ENCODE data around the gene CDYL. TPM values are rescaled to one million over a fixed set of nuclear protein-coding genes. Genes with fewer than 3 reads are reported as not detected.

The CDYL gene
- polyA plus RNA-seq, 1 of the 3 experiments (the other 2 are of a cell fraction), result 13.3 TPM

GRCh38 chr6:4925580-4925979, 149.4 kb downstream of the CDYL start:
- TF ChIP-seq PBX3 (IDR thresholded peaks at IDR 0.05), result no peak
- TF ChIP-seq USF2 (IDR thresholded peaks at IDR 0.05; ENCODE audit: borderline replicate concordance, low read depth, low read length), result no peak
- TF ChIP-seq FOSL2 (IDR thresholded peaks at IDR 0.05; ENCODE audit: borderline replicate concordance, low read depth), result no peak
- no peak for TF ChIP-seq SIN3A (IDR thresholded peaks at IDR 0.05; ENCODE audit: borderline replicate concordance, low read depth, low read length)
- Histone ChIP-seq H2AFZ (ENCODE audit: low read depth) (no peak overlapping the region), H3K4me1 (ENCODE audit: control insufficient read depth in 1 of 2, insufficient read depth in 2 of 2, low read depth in 1 of 2, low read length in 1 of 2) (peaks cover 18 to 20% of the 10 kb centered on the region in 2 experiments; a peak in 3 of 4 replicates), H3K27me3 (ENCODE audit: insufficient read depth) (no peaks in the 10 kb centered on the region), H3K27ac (ENCODE audit: low read depth in 2 of 2, low read length in 1 of 2) (no peak overlapping the region), H3K9me2 (no peaks in the 10 kb centered on the region), H3K4me3 (ENCODE audit: low read depth in 2 of 2, low read length in 1 of 2) (no peak overlapping the region), H3K79me2 (ENCODE audit: insufficient read depth) (peaks cover 36% of the 10 kb centered on the region), H3K4me2 (no peak overlapping the region), H3K36me3 (replicated peaks in 1 of 2; ENCODE audit: control insufficient read depth in 1 of 2, insufficient read depth in 2 of 2, low read length in 1 of 2) (no peaks in the 10 kb centered on the region), H3F3A (replicated peaks; ENCODE audit: insufficient read depth) (no peaks in the 10 kb centered on the region), H3K9me3 (no peaks in the 10 kb centered on the region), H3K9ac (no peak overlapping the region), H4K20me1 (ENCODE audit: insufficient read depth) (peaks cover 10% of the 10 kb centered on the region)
- 98% methylated on average over 12 of the region's 12 CpGs for WGBS (ENCODE audit: low lambda C conversion rate)
- no peak for DNase-seq
- POLR2A ChIA-PET, result no interaction called here
- CTCF ChIA-PET, result interaction anchor here (1.0 to 1.6 kb wide), 2 partner anchors 9 to 12 kb away, joined by 4 read pairs; no protein-coding TSS in a partner anchor

- 56% methylated on average over 3 of the region's 3 CpGs for WGBS (ENCODE audit: low lambda C conversion rate)
- no peak overlapping the region for H3K4me3 ChIP-seq (ENCODE audit: low read depth in 2 of 2, low read length in 1 of 2)
- no peaks in the 10 kb centered on the region for H3K9me2 ChIP-seq
- no peak for TF ChIP-seq RXRA (IDR thresholded peaks at IDR 0.05; ENCODE audit: borderline replicate concordance, low read depth)
- no peak for TF ChIP-seq IRF3 (IDR thresholded peaks at IDR 0.05; ENCODE audit: low read depth, low read length)
- TF ChIP-seq NFIC (IDR thresholded peaks at IDR 0.05; ENCODE audit: borderline replicate concordance), result no peak
- TF ChIP-seq CTCF (IDR thresholded peaks at IDR 0.05), result no peak
- no peak for TF ChIP-seq EP300 (IDR thresholded peaks at IDR 0.05; ENCODE audit: borderline replicate concordance in 1 of 2, low read depth in 1 of 2, low read length in 1 of 2)
- TF ChIP-seq RAD21 (IDR thresholded peaks at IDR 0.05; ENCODE audit: low read length), result no peak
- no peak for TF ChIP-seq NRF1 (IDR thresholded peaks at IDR 0.05; ENCODE audit: low read depth, low read length)
- TF ChIP-seq ELF1 (IDR thresholded peaks at IDR 0.05), result no peak
- no peak for TF ChIP-seq REST (IDR thresholded peaks at IDR 0.05; ENCODE audit: low read depth, low read length)
- no peak for TF ChIP-seq POLR2AphosphoS5 (IDR thresholded peaks at IDR 0.05; ENCODE audit: low read depth, low read length)
- peak; percentile 45; the same call in 1 of the 2 replicates for TF ChIP-seq PBX3 (IDR thresholded peaks at IDR 0.05)
- no peak for TF ChIP-seq MAX (IDR thresholded peaks at IDR 0.05; ENCODE audit: low read depth)
- peak; percentile 78 for TF ChIP-seq TCF12 (IDR thresholded peaks at IDR 0.05)
- H3F3A ChIP-seq (replicated peaks; ENCODE audit: insufficient read depth), result no peaks in the 10 kb centered on the region
- no peak overlapping the region for H3K4me2 ChIP-seq
- H3K4me1 ChIP-seq (ENCODE audit: control insufficient read depth in 1 of 2, insufficient read depth in 2 of 2, low read depth in 1 of 2, low read length in 1 of 2), result peaks cover 18 to 19% of the 10 kb centered on the region in 2 experiments; a peak in 3 of 4 replicates
- no peak overlapping the region for H3K27ac ChIP-seq (ENCODE audit: low read depth in 2 of 2, low read length in 1 of 2)
- no peak overlapping the region for H2AFZ ChIP-seq (ENCODE audit: low read depth)
- ChIA-PET CTCF (interaction anchor here (1.3 kb wide), 1 partner anchor 19 kb away, joined by 3 read pairs; no protein-coding TSS in a partner anchor), POLR2A (no interaction called here)
- H3K79me2 ChIP-seq (ENCODE audit: insufficient read depth), result peaks cover 33% of the 10 kb centered on the region
- no peaks in the 10 kb centered on the region for H3K36me3 ChIP-seq (replicated peaks in 1 of 2; ENCODE audit: control insufficient read depth in 1 of 2, insufficient read depth in 2 of 2, low read length in 1 of 2)
- no peak overlapping the region for H3K9ac ChIP-seq
- peaks cover 10% of the 10 kb centered on the region for H4K20me1 ChIP-seq (ENCODE audit: insufficient read depth)
- H3K9me3 ChIP-seq, result no peaks in the 10 kb centered on the region
- DNase-seq, result no peak
- no peaks in the 10 kb centered on the region for H3K27me3 ChIP-seq (ENCODE audit: insufficient read depth)
These were observed 152.2 kb downstream of the CDYL start for GRCh38 chr6:4928426-4928825.
